A549 (cell line): ENCODE measurements around the gene TUBA1B. TPM values are rescaled to one million over a fixed set of nuclear protein-coding genes. Genes with fewer than 3 reads are reported as not detected.
A peak's percentile ranks its signal among the peaks of the same experiment; 100 is the strongest.

ENCODE experiments used
- ATAC-seq, 2 experiments: fragments of 200-7000 bp in 1 of 2; fragments of >200 bp in 1 of 2; cut with Nextera tagmentation in 1 of 2; cut with Tn5 transposase in 1 of 2; 3 replicates each; pipeline versions ENCODE4 v1.8.0 to v1.9.1; 2018 to 2020; ENCODE audit warnings: mild to moderate bottlenecking in 1 of 2, moderate library complexity in 1 of 2
- CTCF ChIA-PET: fragments of 300-600 bp; sonication (Branson Sonifier 250); formaldehyde crosslinking; extraction: SDS; loops from one replicate; lab custom pipeline; 2021; ENCODE audit warnings: antibody characterized with exemption, inconsistent platforms; lab: Yijun Ruan, JAX
- POLR2A ChIA-PET: fragments of 350-600 bp; formaldehyde crosslinking; extraction: SDS; loops from one replicate; lab custom pipeline; 2021; ENCODE audit warnings: antibody characterized with exemption, inconsistent platforms; lab: Yijun Ruan, JAX
- DNase-seq, 2 experiments: peaks; one replicate each; pipeline versions ENCODE4 v3.0.0 to v3.0.0-alpha.2; 2011 to 2016; ENCODE audit warnings: low read depth in 1 of 2, low spot score in 1 of 2
- FAIRE-seq: peaks from 2 replicates; lab custom pipeline; 2011; peaks lifted over from hg19 to GRCh38; lab: Jason Lieb, UNC
- H3K27ac ChIP-seq, 2 experiments: fragments of >200 bp; sonication (Bioruptor Twin); formaldehyde crosslinking; 3 replicates each; pipeline ENCODE4 v1.5.1; 2016 to 2017
- H3K4me1 ChIP-seq: fragments of >200 bp; sonication (Bioruptor Twin); formaldehyde crosslinking; 3 replicates; pipeline ENCODE4 v1.6.1; 2016
- H3K4me2 ChIP-seq: fragments of >200 bp; sonication (Bioruptor Twin); formaldehyde crosslinking; 3 replicates; pipeline ENCODE4 v1.6.1; 2016
- H3K4me3 ChIP-seq: fragments of >200 bp; sonication (Bioruptor Twin); formaldehyde crosslinking; 3 replicates; pipeline ENCODE4 v1.5.1; 2016
- H3K9me3 ChIP-seq: fragments of >200 bp; sonication (Bioruptor Twin); formaldehyde crosslinking; 3 replicates; pipeline ENCODE4 v1.6.1; 2016
- CBX2 ChIP-seq: fragments of 200-600 bp; sonication (generic); IDR thresholded peaks from 2 replicates; pipeline ENCODE4 v1.6.1; 2016; ENCODE audit warnings: low read depth, mild to moderate bottlenecking, borderline replicate concordance
- CEBPB ChIP-seq, 2 experiments: fragments of >200 bp in 1 of 2; sonication (Bioruptor Twin) in 1 of 2; formaldehyde crosslinking in 1 of 2; IDR thresholded peaks; 2 replicates each; pipeline ENCODE4 v1.6.1; 2012 to 2016
- CHD2 ChIP-seq: fragments of 150-350 bp; IDR thresholded peaks from 2 replicates; pipeline ENCODE4 v1.6.1; 2014; ENCODE audit warnings: low read length; ENCODE audit not compliant: partially characterized antibody
- EHF ChIP-seq: fragments of 250-450 bp; sonication (Bioruptor Pico); IDR thresholded peaks from 2 replicates; pipeline ENCODE4 v1.5.0; 2020; ENCODE audit warnings: mild to moderate bottlenecking
- EHMT2 ChIP-seq: fragments of 200-600 bp; sonication (generic); IDR thresholded peaks from 2 replicates; pipeline ENCODE4 v1.6.1; 2016; ENCODE audit warnings: antibody characterized with exemption, low read depth, mild to moderate bottlenecking, moderate library complexity
- FOXS1 ChIP-seq: fragments of 250-450 bp; sonication (Bioruptor Pico); IDR thresholded peaks from 2 replicates; pipeline ENCODE4 v1.5.0; 2020; ENCODE audit warnings: mild to moderate bottlenecking, moderate library complexity
- HOXA7 ChIP-seq: fragments of 250-450 bp; sonication (Bioruptor Pico); IDR thresholded peaks from 2 replicates; pipeline ENCODE4 v1.5.0; 2020; ENCODE audit warnings: mild to moderate bottlenecking, moderate library complexity
- JUN ChIP-seq, 2 experiments: fragments of >200 bp; sonication (Bioruptor Twin); formaldehyde crosslinking; IDR thresholded peaks; 2 replicates in 1 of 2; 3 replicates in 1 of 2; pipeline ENCODE4 v1.6.1; 2016 to 2017
- KDM5A ChIP-seq: fragments of 200-600 bp; sonication (generic); IDR thresholded peaks from 2 replicates; pipeline ENCODE4 v1.6.1; 2016; ENCODE audit warnings: antibody characterized with exemption, mild to moderate bottlenecking
- MAFK ChIP-seq: fragments of 450-650 bp; IDR thresholded peaks from 2 replicates; pipeline ENCODE4 v1.6.1; 2014; ENCODE audit not compliant: partially characterized antibody
- MAZ ChIP-seq: fragments of 150-350 bp; IDR thresholded peaks from 2 replicates; pipeline ENCODE4 v1.6.1; 2014; ENCODE audit warnings: antibody characterized with exemption, low read depth, low read length, borderline replicate concordance
- MYC ChIP-seq: IDR thresholded peaks from 2 replicates; pipeline ENCODE4 v1.6.1; 2012; ENCODE audit warnings: mild to moderate bottlenecking, inconsistent platforms, low read length, improper control_type of control experiment, borderline replicate concordance
- NFE2L2 ChIP-seq: fragments of 150-350 bp; conservative IDR thresholded peaks from 2 replicates; pipeline ENCODE4 v1.6.1; 2014; ENCODE audit warnings: low read length
- NPAS2 ChIP-seq: fragments of 250-450 bp; sonication (Bioruptor Pico); IDR thresholded peaks from 2 replicates; pipeline ENCODE4 v1.8.0; 2022; ENCODE audit warnings: mild to moderate bottlenecking, moderate library complexity, borderline replicate concordance
- RAD21 ChIP-seq, 2 experiments: fragments of >200 bp in 1 of 2; sonication (Bioruptor Twin) in 1 of 2; formaldehyde crosslinking in 1 of 2; IDR thresholded peaks in 1 of 2; conservative IDR thresholded peaks in 1 of 2; 2 replicates in 1 of 2; 3 replicates in 1 of 2; pipeline ENCODE4 v1.6.1; 2012 to 2018; ENCODE audit warnings: inconsistent platforms in 1 of 2
- RNF2 ChIP-seq: fragments of 200-600 bp; sonication (generic); IDR thresholded peaks from 2 replicates; pipeline ENCODE4 v1.6.1; 2016; ENCODE audit warnings: low read depth, mild to moderate bottlenecking, antibody characterized with exemption, moderate library complexity, borderline replicate concordance
- SREBF2 ChIP-seq: fragments of 450-650 bp; IDR thresholded peaks from 2 replicates; pipeline ENCODE4 v1.6.1; 2014; ENCODE audit warnings: mild to moderate bottlenecking, moderate library complexity
- TP53 ChIP-seq: fragments of 250-450 bp; sonication (Bioruptor Pico); IDR thresholded peaks from 2 replicates; pipeline ENCODE4 v1.5.0; 2021; ENCODE audit warnings: mild to moderate bottlenecking, moderate library complexity
- WGBS: methylation state at CpG from one replicate; pipeline ENCODE4 v1.1.6; 2017; ENCODE audit errors: missing lambda C conversion rate; 5-methylcytosine and 5-hydroxymethylcytosine counted together
- polyA plus RNA-seq, 4 experiments: library from polyadenylated mRNA; depleted of rRNA in 3 of 4; stranded (reverse); fragments of >200 nt; fragmentation: RNase III in 1 of 4; extraction: RNeasy Plus Mini Kit Qiagen cat#74134 plus additional on column Dnase treatment in 1 of 4; gene quantifications; 2 replicates in 3 of 4; 3 replicates in 1 of 4; pipeline ENCODE4 v1.2.3, GENCODE V29; 2011 to 2017
- TF ChIP-seq, protein P1 (sequence below): fragments of 450-650 bp; IDR thresholded peaks from 2 replicates; pipeline ENCODE4 v1.6.1; 2014; ENCODE audit warnings: antibody characterized with exemption

TUBA1B gene
- polyA plus RNA-seq, 2 of the 4 experiments (the other 2 are of a cell fraction): 2,590 to 2,708 TPM

DNA sequence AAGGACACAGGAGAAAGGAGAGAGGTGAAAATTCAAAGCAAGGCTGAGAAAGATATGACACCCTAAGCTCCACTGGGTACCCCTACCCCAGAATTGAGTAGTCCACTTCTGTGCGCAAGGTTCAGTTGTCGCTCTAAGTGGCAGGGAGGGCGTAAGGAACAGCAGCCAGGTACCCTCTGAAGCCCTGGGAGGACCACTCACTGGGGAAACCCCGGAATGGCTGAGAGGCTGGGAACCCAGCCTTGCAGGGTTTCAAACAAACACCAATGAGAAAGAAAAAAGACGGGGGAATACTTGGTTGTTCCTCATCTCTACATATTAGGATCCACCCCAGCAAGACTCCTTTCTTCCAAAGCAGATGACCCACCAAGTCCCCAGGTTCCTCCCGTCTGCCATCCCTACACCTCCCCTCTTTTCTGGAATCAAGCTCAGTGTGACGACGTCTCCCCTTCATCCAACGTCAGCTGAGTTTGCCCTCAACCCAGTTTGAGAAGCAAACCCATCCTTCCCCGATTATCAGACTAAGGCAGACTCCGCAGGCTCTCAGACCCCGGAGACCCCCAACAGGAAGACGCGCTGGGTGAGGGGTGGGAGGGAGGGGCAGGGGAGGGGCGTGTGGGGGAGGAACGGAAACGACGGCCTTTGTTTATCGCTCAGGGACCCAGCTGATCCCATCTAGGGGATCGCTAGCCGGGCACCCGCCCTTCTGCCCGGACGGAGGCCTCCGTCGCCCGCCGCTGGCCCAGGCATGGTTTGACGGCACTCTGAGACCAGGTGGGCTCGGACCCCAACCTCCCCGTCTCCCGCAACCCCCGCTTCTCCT is 21.3 kb downstream of the TUBA1B start:
- 15% methylated on average over 26 of the region's 33 CpGs for WGBS
- no peaks in the 10 kb centered on the region for H3K9me3 ChIP-seq
- no peak for TF ChIP-seq MAZ
- TF ChIP-seq RNF2: no peak
- no peak for TF ChIP-seq FOXS1
- no peak for TF ChIP-seq SREBF2
- TF ChIP-seq MAFK: no peak
- no peak for TF ChIP-seq NFE2L2
- TF ChIP-seq NPAS2 (CRISPR knock-in tag): no peak
- no peak for TF ChIP-seq KDM5A
- no peak for TF ChIP-seq CHD2
- TF ChIP-seq TP53 (CRISPR knock-in tag): no peak
- no peak for TF ChIP-seq CBX2
- no peak for TF ChIP-seq HOXA7
- TF ChIP-seq EHF (CRISPR knock-in tag): no peak
- TF ChIP-seq, protein P1, sequence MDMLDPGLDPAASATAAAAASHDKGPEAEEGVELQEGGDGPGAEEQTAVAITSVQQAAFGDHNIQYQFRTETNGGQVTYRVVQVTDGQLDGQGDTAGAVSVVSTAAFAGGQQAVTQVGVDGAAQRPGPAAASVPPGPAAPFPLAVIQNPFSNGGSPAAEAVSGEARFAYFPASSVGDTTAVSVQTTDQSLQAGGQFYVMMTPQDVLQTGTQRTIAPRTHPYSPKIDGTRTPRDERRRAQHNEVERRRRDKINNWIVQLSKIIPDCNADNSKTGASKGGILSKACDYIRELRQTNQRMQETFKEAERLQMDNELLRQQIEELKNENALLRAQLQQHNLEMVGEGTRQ: no peak
- no peak for TF ChIP-seq EHMT2
- TF ChIP-seq RAD21 (conservative IDR thresholded peaks at IDR 0.05 in 1 of 2, IDR thresholded peaks at IDR 0.05 in 1 of 2): no peak
- peaks cover 15% of the 10 kb centered on the region for H3K4me1 ChIP-seq
- DNase-seq (no peak), FAIRE-seq (no peak), ATAC-seq (peak; percentile 29 to 47; a peak in 5 of 6 replicates)
- peak overlapping the region; percentile 79 to 93 for H3K27ac ChIP-seq
- peak overlapping the region; percentile 89 for H3K4me3 ChIP-seq
- ChIA-PET CTCF (interaction anchor here (0.6 to 18.9 kb wide), 10 partner anchors 8 to 138 kb away, joined by 3 to 159 read pairs (median 8); partner anchors contain the start of genes DHH and TUBA1B), POLR2A (interaction anchor here (0.5 to 3.4 kb wide), 8 partner anchors 9 to 79 kb away, joined by 3 to 39 read pairs (median 8); partner anchors contain the start of genes TUBA1A and TUBA1B)
- H3K4me2 ChIP-seq: peak overlapping the region; percentile 73

DNA sequence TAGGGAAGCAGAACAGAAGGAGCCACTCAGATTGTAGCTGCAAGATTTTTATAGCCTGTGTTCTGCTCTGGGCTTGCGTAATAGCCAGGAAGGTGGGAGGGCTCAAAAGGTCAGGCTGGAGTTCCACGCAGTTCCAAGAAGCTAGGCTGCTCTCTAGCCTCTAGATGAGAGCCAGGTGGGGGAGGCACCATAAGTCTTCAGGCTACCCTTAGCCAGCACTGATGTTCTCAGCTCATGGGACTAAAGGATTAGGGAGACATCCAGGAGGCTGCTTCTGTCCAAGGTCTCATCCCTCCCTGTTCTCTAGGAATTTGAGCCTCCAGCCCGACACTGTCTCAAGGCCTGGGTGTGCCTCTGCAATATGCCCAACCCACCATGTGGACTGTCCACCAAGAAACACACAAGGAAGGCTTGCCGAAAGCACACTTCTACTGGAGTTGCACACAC is 22.2 kb downstream of the TUBA1B start:
- DNase-seq (no peak), FAIRE-seq (no peak), ATAC-seq (no peak)
- TF ChIP-seq MYC (no peak), CEBPB (IDR thresholded peaks at IDR 0.05) (peak; percentile 58 to 92; a peak in 3 of 4 replicates)
- Histone ChIP-seq H3K4me2 (peak overlapping the region; percentile 73), H3K4me1 (peaks cover 15% of the 10 kb centered on the region), H3K9me3 (no peaks in the 10 kb centered on the region), H3K27ac (peak overlapping the region in 1 of 2 experiments; percentile 20; a peak in 1 of 6 replicates), H3K4me3 (no peak overlapping the region)
- POLR2A ChIA-PET: interaction anchor here (2.6 to 3.4 kb wide), 2 partner anchors 17 to 22 kb away, joined by 9 to 39 read pairs; partner anchors contain the start of gene TUBA1B
- WGBS: 62% methylated on average over 4 of the region's 4 CpGs
- CTCF ChIA-PET: interaction anchor here (0.6 to 18.9 kb wide), 11 partner anchors 9 to 296 kb away, joined by 3 to 159 read pairs (median 8); partner anchors contain the start of genes DHH and TUBA1B

DNA sequence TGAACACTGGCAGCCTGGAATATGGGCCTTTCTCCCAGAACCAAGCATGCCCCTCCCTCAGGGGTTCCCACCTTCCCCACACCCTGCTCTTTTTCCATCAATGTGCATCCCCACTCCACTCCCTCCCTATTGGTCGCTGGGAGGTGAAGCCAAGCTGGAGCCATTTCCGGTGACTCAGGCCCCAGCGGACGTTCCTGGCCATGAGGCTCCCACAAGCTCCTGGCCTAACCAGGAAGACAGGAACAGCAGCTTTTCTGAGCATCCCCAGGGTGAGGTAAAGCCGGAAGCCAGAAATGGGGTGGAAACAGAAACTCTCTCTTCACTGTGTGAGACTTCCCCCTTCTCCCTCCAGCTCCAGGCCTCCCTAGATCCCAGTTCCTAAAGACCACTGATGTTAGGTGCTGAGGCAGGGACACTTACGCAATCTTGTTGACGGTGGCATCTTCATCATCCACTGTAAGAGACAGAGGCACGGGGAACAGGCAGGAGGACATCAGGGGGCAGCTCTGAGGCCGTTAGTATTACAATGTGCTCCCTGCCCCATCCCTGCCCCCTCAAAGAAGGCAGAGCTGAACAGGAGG is 25.6 kb downstream of the TUBA1B start:
- H3K4me2 ChIP-seq: no peak overlapping the region
- WGBS: 76% methylated on average over 9 of the region's 9 CpGs
- H3K27ac ChIP-seq: no peak overlapping the region
- no peaks in the 10 kb centered on the region for H3K9me3 ChIP-seq
- TF ChIP-seq CEBPB (IDR thresholded peaks at IDR 0.05) (peak in 1 of 2 experiments; percentile 48; a peak in 2 of 4 replicates), JUN (IDR thresholded peaks at IDR 0.05) (no peak)
- ChIA-PET CTCF (interaction anchor here (0.8 to 18.9 kb wide), 12 partner anchors 6 to 130 kb away, joined by 3 to 159 read pairs (median 14); partner anchors contain the start of genes DHH and TUBA1B), POLR2A (interaction anchor here (1.4 kb wide), 1 partner anchor 36 kb away, joined by 3 read pairs; the partner anchor contains the start of gene RHEBL1)
- DNase-seq: no peak
- no peak for ATAC-seq
- H3K4me3 ChIP-seq: no peak overlapping the region
- no peak for FAIRE-seq
- H3K4me1 ChIP-seq: peaks cover 15% of the 10 kb centered on the region
